ENCODE measurements around the gene IGF1R. TPM values are rescaled to one million over a fixed set of nuclear protein-coding genes. Genes with fewer than 3 reads are reported as not detected.
A peak's percentile ranks its signal among the peaks of the same experiment; 100 is the strongest.

Gene IGF1R
- total RNA-seq, 1 donor from 2014 or later = 21.2 TPM

DNA sequence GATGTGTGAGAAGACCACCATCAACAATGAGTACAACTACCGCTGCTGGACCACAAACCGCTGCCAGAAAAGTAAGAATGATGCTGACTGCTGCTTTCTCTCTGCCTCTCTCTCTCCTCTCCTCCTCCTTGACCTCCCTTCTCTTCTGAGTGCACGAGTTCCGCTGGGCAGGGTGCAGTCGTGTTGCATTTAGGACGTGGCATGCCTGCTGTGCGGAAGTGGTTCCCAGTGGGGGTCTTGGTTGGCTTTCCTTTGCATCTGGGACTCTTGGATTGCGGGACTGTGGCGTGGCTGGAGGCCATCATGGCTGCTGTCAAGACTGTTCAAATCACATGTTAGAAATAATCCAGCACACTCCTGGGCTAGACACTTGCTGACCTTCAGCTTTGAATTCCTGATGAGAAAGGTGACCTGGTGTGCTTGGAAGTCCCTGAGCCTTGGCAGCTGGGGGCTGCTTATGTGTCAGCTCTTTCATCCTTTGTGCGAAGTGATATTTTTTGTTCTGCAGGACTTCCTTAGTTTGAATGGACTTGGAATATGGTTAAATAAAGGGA, 59.8 kb downstream of the IGF1R start:
- no peak for ATAC-seq

- no peak for ATAC-seq
Observed at GRCh38 chr15:98711810-98712209, 63.5 kb downstream of the IGF1R start.

- peak; percentile 57 for ATAC-seq
Observed at GRCh38 chr15:98712845-98713584, 64.7 kb downstream of the IGF1R start.

DNA sequence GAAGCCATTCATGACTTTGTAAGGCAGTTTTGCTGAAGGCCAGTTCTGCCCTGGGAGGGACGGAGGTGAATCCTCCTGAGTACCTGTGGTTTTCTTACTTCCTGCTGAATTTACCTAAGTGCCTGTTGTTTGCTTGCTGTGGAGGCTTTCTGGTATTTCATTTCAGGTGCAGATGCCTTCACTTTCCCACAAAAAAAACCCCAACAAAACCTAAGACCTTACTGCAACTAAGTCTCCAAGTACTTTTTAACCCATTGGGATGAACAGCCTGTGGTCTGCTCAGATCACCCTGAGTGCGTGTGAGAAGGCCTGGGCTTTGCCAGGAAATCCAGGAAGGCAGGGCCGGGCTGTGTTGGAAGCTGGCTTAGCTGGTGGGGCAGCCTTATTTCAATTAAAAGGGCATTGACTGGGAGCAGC, 65.3 kb downstream of the IGF1R start:
- peak; percentile 63 for ATAC-seq

GRCh38 chr15:98714922-98715321, 66.6 kb downstream of the IGF1R start:
- ATAC-seq = no peak

GRCh38 chr15:98715401-98715800, 67.1 kb downstream of the IGF1R start:
- no peak for ATAC-seq

GRCh38 chr15:98715890-98716443, 67.6 kb downstream of the IGF1R start:
- no peak for ATAC-seq

DNA sequence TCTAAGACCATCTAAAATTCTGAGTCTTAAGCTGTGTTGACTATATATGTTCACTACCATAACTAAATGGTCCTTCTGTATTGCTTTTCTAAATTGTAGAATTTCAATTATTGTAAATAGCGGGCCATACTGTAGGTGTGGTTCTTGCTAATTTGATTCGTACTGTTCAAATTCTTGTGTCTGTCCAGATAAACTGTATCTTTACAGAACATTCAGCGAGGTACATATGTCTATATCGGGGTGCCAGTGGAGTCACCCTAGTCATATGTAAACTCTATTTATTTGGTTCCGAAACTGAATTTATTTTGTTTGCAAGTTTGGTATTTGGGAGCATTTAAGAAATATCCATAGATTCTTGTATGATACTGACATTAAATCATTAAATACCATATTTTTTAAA, 69.0 kb downstream of the IGF1R start:
- ATAC-seq = no peak

GRCh38 chr15:98717942-98718341, 69.6 kb downstream of the IGF1R start:
- ATAC-seq = no peak

GRCh38 chr15:98718426-98719136, 70.2 kb downstream of the IGF1R start:
- ATAC-seq = no peak

- no peak for ATAC-seq
Observed at GRCh38 chr15:98719137-98719740, 70.9 kb downstream of the IGF1R start.

DNA sequence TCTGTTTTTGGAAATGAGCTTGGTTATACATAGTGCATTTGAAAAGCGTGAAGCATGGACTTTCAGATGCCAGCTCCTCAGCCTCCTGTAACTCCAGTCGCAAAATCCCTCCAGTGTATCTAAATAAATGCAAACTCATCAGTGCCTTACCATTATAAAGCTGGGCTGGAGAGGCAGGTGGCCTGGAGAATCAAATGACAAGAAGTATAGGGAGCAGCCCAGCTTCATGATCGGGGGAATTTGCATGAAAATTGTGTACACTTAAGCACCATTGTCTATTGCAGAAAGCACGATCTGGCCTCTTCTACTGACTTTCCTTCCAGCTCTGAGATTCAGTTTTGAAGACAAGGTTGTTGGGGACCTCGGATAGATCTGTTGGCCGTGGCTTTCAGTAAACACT, 71.7 kb downstream of the IGF1R start:
- no peak for ATAC-seq

DNA sequence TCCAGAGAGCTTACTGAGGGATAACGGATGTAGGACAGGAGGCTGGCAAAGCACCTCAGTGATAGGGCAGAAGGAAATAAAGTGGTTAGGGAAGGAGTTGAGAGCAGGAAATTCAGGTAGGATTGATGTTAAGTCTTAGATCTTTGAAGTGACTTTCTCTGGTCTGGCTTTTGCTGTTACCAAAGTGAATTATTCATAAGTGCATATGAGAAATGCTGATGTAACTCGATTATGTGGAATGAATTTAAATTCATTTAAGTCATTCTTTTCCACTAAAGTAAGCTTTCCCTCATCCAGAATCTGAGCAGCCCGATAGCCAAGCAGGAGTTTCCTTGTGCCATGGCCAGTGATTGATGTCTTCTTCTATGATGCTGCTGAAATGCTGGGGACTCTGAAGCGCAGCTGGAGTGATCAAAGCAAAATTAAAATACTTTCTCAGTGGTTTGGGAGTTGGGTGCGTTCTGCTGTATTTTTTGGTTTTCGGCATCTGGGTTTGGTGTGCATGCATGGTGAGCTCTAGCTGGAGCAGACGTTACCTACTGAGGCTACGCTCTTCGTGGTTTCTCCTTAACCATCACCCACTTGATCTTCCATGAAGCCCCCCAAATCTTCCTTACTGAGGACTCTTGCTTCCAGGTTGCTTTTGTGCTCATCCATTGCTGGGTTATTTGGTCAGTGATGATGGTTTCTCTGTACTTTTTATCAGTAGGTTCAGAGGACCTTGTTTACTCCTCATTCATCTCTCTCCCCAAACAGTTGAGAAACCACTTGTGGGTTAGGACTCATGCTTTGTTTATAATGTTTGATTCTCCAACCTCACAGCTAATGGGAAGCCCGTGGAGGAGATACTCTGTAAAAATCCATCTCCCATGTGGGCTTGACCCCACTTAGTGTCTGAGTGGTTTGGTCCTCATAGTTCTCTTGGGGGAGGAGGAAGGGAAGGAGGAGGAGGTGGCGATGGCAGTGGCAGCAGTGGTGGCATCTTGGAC, 72.5 kb downstream of the IGF1R start:
- peak; percentile 42 for ATAC-seq

DNA sequence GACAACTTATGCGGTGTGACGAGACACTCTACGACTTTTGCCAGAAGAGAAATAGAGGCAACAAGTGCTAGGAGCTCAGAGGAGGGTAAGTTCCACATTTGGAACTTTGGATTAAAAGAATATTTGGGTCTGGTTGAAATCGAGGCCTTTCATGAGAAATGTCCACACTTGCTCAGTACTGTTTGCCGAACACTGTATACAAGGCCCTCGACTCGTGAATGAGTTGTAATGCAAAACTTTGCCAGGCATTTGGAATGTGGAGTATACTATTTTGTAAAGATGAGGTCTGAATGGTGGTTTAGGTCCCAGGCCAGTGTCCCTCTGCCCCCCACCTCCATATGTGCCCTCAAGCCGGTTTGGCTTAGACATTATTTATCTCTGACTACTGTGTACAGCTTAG, 73.9 kb downstream of the IGF1R start:
- no peak for ATAC-seq

DNA sequence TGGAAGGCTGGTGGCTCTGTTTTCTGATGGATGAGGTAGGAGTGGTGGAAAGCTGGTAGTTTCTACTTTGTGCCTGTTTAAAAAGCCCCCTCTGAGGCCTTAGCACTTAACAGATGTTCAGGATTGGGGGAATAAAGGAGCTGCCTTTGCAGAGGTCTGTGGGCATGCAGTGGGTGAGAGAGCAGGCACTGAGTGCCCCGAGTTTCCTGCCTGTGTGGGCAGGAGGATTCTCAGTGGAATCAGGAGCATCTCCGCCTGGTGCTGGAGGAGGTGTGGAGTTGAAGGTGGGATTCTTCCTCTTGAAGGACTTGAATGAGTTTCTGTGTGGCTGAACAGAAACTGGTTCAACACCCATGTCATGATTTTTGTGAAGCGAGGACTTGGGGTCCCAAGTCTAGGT, 74.3 kb downstream of the IGF1R start:
- no peak for ATAC-seq

DNA sequence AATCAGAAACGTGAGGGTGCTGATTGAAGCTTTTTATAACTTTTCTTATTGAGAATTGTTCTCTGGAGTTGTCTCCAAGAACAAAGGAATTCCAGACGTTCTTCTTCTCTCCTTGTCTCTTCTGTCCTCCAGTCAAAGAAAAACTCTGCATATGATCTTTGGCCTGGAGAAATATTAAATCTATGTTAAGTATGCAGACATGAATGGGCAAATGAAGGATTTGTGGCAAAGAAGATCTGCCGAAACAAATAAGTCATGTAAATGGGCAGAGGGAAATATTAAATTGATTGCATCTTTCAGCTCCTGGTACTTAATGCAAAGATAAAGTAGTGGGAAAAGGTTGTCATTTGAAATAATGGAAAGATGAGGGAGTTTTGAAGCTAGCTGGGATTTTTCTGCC, 74.9 kb downstream of the IGF1R start:
- no peak for ATAC-seq

GRCh38 chr15:98724048-98724447, 75.7 kb downstream of the IGF1R start:
- ATAC-seq = no peak

- ATAC-seq = no peak
Observed at GRCh38 chr15:98724494-98724893, 76.2 kb downstream of the IGF1R start.

DNA sequence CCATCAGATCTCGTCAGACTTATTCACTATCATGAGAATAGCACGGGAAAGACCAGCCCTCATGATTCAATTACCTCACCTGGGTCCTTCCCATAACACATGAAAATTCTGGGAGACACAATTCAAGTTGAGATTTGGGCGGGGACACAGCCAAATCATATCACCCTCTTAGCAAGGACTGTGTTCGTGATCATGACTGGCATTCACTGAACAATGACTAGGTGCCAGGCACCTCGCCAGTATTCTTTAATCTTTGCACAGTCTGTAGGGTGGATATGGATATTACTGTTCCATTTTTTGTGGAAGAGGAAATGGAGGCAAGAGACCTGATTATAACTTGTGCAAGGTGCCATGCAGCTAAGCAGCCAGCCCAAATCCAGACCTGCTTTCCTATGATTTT, 77.5 kb downstream of the IGF1R start:
- ATAC-seq = peak; percentile 62

DNA sequence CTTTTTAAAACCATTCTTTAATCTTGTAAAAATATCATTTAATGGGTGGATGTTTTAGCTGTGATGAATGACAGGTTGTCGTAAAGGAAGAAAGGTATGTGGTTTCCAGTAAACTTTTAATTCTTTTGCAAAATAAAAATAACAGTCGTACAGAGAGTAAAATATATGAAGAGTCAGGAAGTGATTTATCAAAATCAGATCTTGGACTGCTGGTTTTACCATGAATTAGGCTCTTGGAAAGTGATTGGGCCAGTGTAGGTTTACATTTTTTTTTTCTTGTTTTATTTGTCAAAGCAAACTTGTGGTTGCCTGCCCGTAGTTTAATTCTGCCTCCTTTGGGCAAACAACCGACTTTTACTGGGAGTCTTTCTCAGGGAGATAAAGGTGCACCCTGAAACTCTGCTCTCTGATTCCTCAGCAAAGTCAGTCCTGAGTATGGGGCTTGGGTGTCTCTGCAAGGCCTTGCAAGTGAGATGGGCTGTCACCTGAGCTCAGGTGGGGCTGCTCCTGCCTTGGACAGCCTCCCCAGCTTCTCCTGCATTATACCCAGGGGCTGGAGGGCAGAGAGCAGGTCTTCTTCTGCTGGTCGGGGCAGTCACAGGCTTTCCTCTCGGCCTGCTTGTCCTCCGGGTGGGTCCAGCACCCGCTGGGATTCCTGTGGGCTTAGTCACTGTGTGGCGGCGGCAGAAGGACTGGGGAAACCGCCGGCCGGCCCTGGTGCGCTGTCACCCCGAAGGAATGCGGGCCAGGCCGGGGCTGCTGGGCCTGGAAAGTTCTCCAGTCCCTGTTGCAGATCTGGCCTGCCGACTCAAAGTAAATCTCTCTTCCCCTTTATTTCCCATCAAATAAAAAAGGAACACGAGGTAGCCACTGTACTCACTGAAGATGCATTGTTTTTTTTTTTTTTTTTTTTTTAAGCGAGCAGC, 79.0 kb downstream of the IGF1R start:
- peak; percentile 97 for ATAC-seq
